A549 (cell line): ENCODE results near the gene RAN. TPM values are rescaled to one million over a fixed set of nuclear protein-coding genes. Genes with fewer than 3 reads are reported as not detected.
"Not testable (repeated sequence)": the region's sequence is repeated elsewhere in the genome, so short reads cannot be mapped to it uniquely, and the experiment has no call there.

Experiments
- ATAC-seq, 2 experiments: fragments of 200-7000 bp in 1 of 2; fragments of >200 bp in 1 of 2; cut with Nextera tagmentation in 1 of 2; cut with Tn5 transposase in 1 of 2; 3 replicates each; pipeline versions ENCODE4 v1.8.0 to v1.9.1; 2018 to 2020; ENCODE audit warnings: mild to moderate bottlenecking in 1 of 2, moderate library complexity in 1 of 2
- CTCF ChIA-PET: fragments of 300-600 bp; sonication (Branson Sonifier 250); formaldehyde crosslinking; extraction: SDS; loops from one replicate; lab custom pipeline; 2021; ENCODE audit warnings: antibody characterized with exemption, inconsistent platforms; lab: Yijun Ruan, JAX
- POLR2A ChIA-PET: fragments of 350-600 bp; formaldehyde crosslinking; extraction: SDS; loops from one replicate; lab custom pipeline; 2021; ENCODE audit warnings: antibody characterized with exemption, inconsistent platforms; lab: Yijun Ruan, JAX
- DNase-seq, 2 experiments: peaks; one replicate each; pipeline versions ENCODE4 v3.0.0 to v3.0.0-alpha.2; 2011 to 2016; ENCODE audit warnings: low read depth in 1 of 2, low spot score in 1 of 2
- FAIRE-seq: peaks from 2 replicates; lab custom pipeline; 2011; peaks lifted over from hg19 to GRCh38; lab: Jason Lieb, UNC
- H3K27ac ChIP-seq, 2 experiments: fragments of >200 bp; sonication (Bioruptor Twin); formaldehyde crosslinking; 3 replicates each; pipeline ENCODE4 v1.5.1; 2016 to 2017
- H3K4me1 ChIP-seq: fragments of >200 bp; sonication (Bioruptor Twin); formaldehyde crosslinking; 3 replicates; pipeline ENCODE4 v1.6.1; 2016
- H3K4me2 ChIP-seq: fragments of >200 bp; sonication (Bioruptor Twin); formaldehyde crosslinking; 3 replicates; pipeline ENCODE4 v1.6.1; 2016
- H3K4me3 ChIP-seq: fragments of >200 bp; sonication (Bioruptor Twin); formaldehyde crosslinking; 3 replicates; pipeline ENCODE4 v1.5.1; 2016
- H3K9me3 ChIP-seq: fragments of >200 bp; sonication (Bioruptor Twin); formaldehyde crosslinking; 3 replicates; pipeline ENCODE4 v1.6.1; 2016
- BHLHE40 ChIP-seq: IDR thresholded peaks from 2 replicates; pipeline ENCODE4 v1.6.1; 2012; ENCODE audit warnings: low read depth, low read length, inconsistent platforms
- CHD2 ChIP-seq: fragments of 150-350 bp; IDR thresholded peaks from 2 replicates; pipeline ENCODE4 v1.6.1; 2014; ENCODE audit warnings: low read length; ENCODE audit not compliant: partially characterized antibody
- CHD4 ChIP-seq: fragments of 200-600 bp; sonication (generic); IDR thresholded peaks from 2 replicates; pipeline ENCODE4 v1.6.1; 2016; ENCODE audit warnings: antibody characterized with exemption, mild to moderate bottlenecking, borderline replicate concordance
- EHF ChIP-seq: fragments of 250-450 bp; sonication (Bioruptor Pico); IDR thresholded peaks from 2 replicates; pipeline ENCODE4 v1.5.0; 2020; ENCODE audit warnings: mild to moderate bottlenecking
- FOXS1 ChIP-seq: fragments of 250-450 bp; sonication (Bioruptor Pico); IDR thresholded peaks from 2 replicates; pipeline ENCODE4 v1.5.0; 2020; ENCODE audit warnings: mild to moderate bottlenecking, moderate library complexity
- GATA3 ChIP-seq: IDR thresholded peaks from 2 replicates; pipeline ENCODE4 v1.6.1; 2012; ENCODE audit warnings: borderline replicate concordance
- HOXB13 ChIP-seq: fragments of 250-450 bp; sonication (Bioruptor Pico); IDR thresholded peaks from 2 replicates; pipeline ENCODE4 v1.5.0; 2020; ENCODE audit warnings: low read depth, mild to moderate bottlenecking, moderate library complexity
- HOXB5 ChIP-seq: fragments of 250-450 bp; sonication (Bioruptor Pico); IDR thresholded peaks from 2 replicates; pipeline ENCODE4 v1.5.0; 2020; ENCODE audit warnings: mild to moderate bottlenecking, moderate library complexity
- JUN ChIP-seq, 2 experiments: fragments of >200 bp; sonication (Bioruptor Twin); formaldehyde crosslinking; IDR thresholded peaks; 2 replicates in 1 of 2; 3 replicates in 1 of 2; pipeline ENCODE4 v1.6.1; 2016 to 2017
- MYC ChIP-seq: IDR thresholded peaks from 2 replicates; pipeline ENCODE4 v1.6.1; 2012; ENCODE audit warnings: mild to moderate bottlenecking, inconsistent platforms, low read length, improper control_type of control experiment, borderline replicate concordance
- NPAS2 ChIP-seq: fragments of 250-450 bp; sonication (Bioruptor Pico); IDR thresholded peaks from 2 replicates; pipeline ENCODE4 v1.8.0; 2022; ENCODE audit warnings: mild to moderate bottlenecking, moderate library complexity, borderline replicate concordance
- POLR2AphosphoS2 ChIP-seq: conservative IDR thresholded peaks from 2 replicates; pipeline ENCODE4 v1.6.1; 2012; ENCODE audit warnings: low read length, improper control_type of control experiment, inconsistent platforms
- RARB ChIP-seq: fragments of 250-450 bp; sonication (Bioruptor Pico); IDR thresholded peaks from 2 replicates; pipeline ENCODE4 v1.8.0; 2021; ENCODE audit warnings: mild to moderate bottlenecking, moderate library complexity
- RFX5 ChIP-seq: fragments of 450-650 bp; IDR thresholded peaks from 2 replicates; pipeline ENCODE4 v1.7.1; 2014; ENCODE audit warnings: antibody characterized with exemption, mild to moderate bottlenecking, moderate library complexity
- ZC3H11A ChIP-seq: fragments of 450-650 bp; IDR thresholded peaks from 2 replicates; pipeline ENCODE4 v1.6.1; 2014; ENCODE audit warnings: antibody characterized with exemption, mild to moderate bottlenecking
- WGBS: methylation state at CpG from one replicate; pipeline ENCODE4 v1.1.6; 2017; ENCODE audit errors: missing lambda C conversion rate; 5-methylcytosine and 5-hydroxymethylcytosine counted together
- polyA plus RNA-seq, 4 experiments: library from polyadenylated mRNA; depleted of rRNA in 3 of 4; stranded (reverse); fragments of >200 nt; fragmentation: RNase III in 1 of 4; extraction: RNeasy Plus Mini Kit Qiagen cat#74134 plus additional on column Dnase treatment in 1 of 4; gene quantifications; 2 replicates in 3 of 4; 3 replicates in 1 of 4; pipeline ENCODE4 v1.2.3, GENCODE V29; 2011 to 2017
- TF ChIP-seq, protein P1 (sequence below): fragments of >200 bp; sonication (Bioruptor Twin); formaldehyde crosslinking; IDR thresholded peaks from 3 replicates; pipeline ENCODE4 v1.6.1; 2016
- TF ChIP-seq, protein P2 (sequence below): fragments of 250-450 bp; sonication (Bioruptor Pico); IDR thresholded peaks from 2 replicates; pipeline ENCODE4 v1.5.0; 2020; ENCODE audit warnings: low read depth, mild to moderate bottlenecking, moderate library complexity

RAN gene
- polyA plus RNA-seq, 2 of the 4 experiments (the other 2 are of a cell fraction), result 1,941 to 3,303 TPM

DNA sequence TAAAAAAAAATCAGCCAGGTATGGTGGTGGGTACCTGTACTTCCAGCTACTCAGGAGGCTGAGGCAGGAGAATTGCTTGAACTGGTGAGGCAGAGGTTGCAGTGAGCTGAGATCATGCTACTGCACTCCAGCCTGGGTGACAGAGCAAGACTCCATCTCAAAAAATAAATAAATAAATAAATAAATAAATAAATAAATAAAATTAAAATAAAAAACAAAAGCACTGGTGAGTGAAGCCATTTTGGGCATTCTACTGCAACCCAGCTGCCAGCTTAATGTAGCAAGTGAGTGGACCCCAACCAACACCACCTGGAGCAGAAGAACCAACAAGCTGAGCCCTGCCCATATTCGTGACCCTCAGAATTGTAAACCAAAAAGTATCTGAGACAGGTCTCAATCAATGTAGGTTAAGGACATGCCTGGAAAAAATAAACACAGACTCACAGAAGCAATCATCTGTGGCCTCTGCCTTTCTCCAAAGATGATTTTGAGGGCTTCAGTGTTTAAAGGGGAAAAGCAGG, 23.0 kb upstream of the RAN start:
- WGBS, result 71% methylated on average over 1 of the region's 1 CpG
- DNase-seq, H3K9me3 ChIP-seq, FAIRE-seq, H3K4me3 ChIP-seq, POLR2A ChIA-PET, ATAC-seq, H3K27ac ChIP-seq, H3K4me2 ChIP-seq, H3K4me1 ChIP-seq: not testable (repeated sequence)
- TF ChIP-seq ZC3H11A, result peak; percentile 53
- CTCF ChIA-PET, result interaction anchor here (1.0 kb wide), 2 partner anchors 9 to 22 kb away, joined by 3 to 5 read pairs; no protein-coding TSS in a partner anchor

- FAIRE-seq, result no peak
- H3K4me1 ChIP-seq, result peaks cover 10% of the 10 kb centered on the region; the same call in 1 of the 3 replicates
Observed at GRCh38 chr12:130849561-130850417, 22.1 kb upstream of the RAN start.

GRCh38 chr12:130850418-130851021, 21.3 kb upstream of the RAN start:
- Histone ChIP-seq H3K9me3 (peaks cover 2% of the 10 kb centered on the region; the same call in 1 of the 3 replicates), H3K4me1 (peaks cover 10% of the 10 kb centered on the region; the same call in 1 of the 3 replicates)
- ATAC-seq, result no peak
- TF ChIP-seq HOXB5 (CRISPR knock-in tag) (no peak), POLR2AphosphoS2 (no peak), MYC (no peak), GATA3 (no peak), EHF (no peak), RARB (CRISPR knock-in tag) (no peak), JUN (IDR thresholded peaks at IDR 0.05) (no peak), CHD4 (no peak), RFX5 (no peak), HOXB13 (CRISPR knock-in tag) (no peak), CHD2 (no peak), BHLHE40 (no peak), NPAS2 (no peak), FOXS1 (CRISPR knock-in tag) (no peak)
- TF ChIP-seq, protein P1, sequence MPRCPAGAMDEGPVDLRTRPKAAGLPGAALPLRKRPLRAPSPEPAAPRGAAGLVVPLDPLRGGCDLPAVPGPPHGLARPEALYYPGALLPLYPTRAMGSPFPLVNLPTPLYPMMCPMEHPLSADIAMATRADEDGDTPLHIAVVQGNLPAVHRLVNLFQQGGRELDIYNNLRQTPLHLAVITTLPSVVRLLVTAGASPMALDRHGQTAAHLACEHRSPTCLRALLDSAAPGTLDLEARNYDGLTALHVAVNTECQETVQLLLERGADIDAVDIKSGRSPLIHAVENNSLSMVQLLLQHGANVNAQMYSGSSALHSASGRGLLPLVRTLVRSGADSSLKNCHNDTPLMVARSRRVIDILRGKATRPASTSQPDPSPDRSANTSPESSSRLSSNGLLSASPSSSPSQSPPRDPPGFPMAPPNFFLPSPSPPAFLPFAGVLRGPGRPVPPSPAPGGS, result no peak
- TF ChIP-seq, protein P2, sequence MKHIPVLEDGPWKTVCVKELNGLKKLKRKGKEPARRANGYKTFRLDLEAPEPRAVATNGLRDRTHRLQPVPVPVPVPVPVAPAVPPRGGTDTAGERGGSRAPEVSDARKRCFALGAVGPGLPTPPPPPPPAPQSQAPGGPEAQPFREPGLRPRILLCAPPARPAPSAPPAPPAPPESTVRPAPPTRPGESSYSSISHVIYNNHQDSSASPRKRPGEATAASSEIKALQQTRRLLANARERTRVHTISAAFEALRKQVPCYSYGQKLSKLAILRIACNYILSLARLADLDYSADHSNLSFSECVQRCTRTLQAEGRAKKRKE, result no peak
- TF ChIP-seq, all 56 proteins: peak for 0
- H3K4me3 ChIP-seq, result no peak overlapping the region
- CTCF ChIA-PET, result no interaction called here
- H3K27ac ChIP-seq, result no peak overlapping the region
- FAIRE-seq, result no peak
- POLR2A ChIA-PET, result no interaction called here
- no peak for DNase-seq
- WGBS, result 66% methylated on average over 12 of the region's 12 CpGs
- no peak overlapping the region for H3K4me2 ChIP-seq

More at GRCh38 chr12:130849561-130850417, 22.1 kb upstream of the RAN start:
- POLR2A ChIA-PET, result no interaction called here
- ATAC-seq (no peak), DNase-seq (no peak)
- Histone ChIP-seq H3K4me2 (0 out of 3 replicates have a peak overlapping the region, but pooled peaks have one; percentile 10), H3K4me3 (no peak overlapping the region)
- CTCF ChIA-PET, result no interaction called here
- TF ChIP-seq CHD2 (no peak), NPAS2 (no peak)
- TF ChIP-seq, all 56 proteins: peak for 0
- WGBS, result 56% methylated on average over 7 of the region's 7 CpGs
- H3K9me3 ChIP-seq, result peaks cover 2% of the 10 kb centered on the region; the same call in 1 of the 3 replicates
- H3K27ac ChIP-seq, result no peak overlapping the region
